Panc1 (cell line): Measurements from ENCODE around the gene HID1. TPM values are rescaled to one million over a fixed set of nuclear protein-coding genes. Genes with fewer than 3 reads are reported as not detected.

ENCODE experiments used
- ATAC-seq: fragments of 200-7000 bp; cut with Tn5 transposase; 2 replicates; pipeline ENCODE4 v1.9.1; 2020; ENCODE audit warnings: mild to moderate bottlenecking, moderate library complexity
- BruUV-seq: library from RNA; stranded (reverse); fragments of 400-500 nt; replicated peaks from 2 replicates; lab custom pipeline; 2021; lab: Mats Ljungman, UMichigan
- CTCF ChIA-PET: fragments of 300-600 bp; sonication (Branson Sonifier 250); formaldehyde crosslinking; loops from one replicate; lab custom pipeline; 2022; ENCODE audit warnings: antibody characterized with exemption; lab: Charles Lee
- POLR2A ChIA-PET: fragments of 300-600 bp; sonication (Branson Sonifier 250); formaldehyde crosslinking; loops from one replicate; lab custom pipeline; 2022; ENCODE audit warnings: antibody characterized with exemption; lab: Charles Lee
- DNase-seq: peaks from one replicate; pipeline ENCODE4 v3.0.0-alpha.2; 2010; ENCODE audit warnings: low read depth, low spot score
- H3K27ac ChIP-seq: 2 replicates; pipeline ENCODE4 v1.5.1; 2011; ENCODE audit warnings: mild to moderate bottlenecking, low read length, inconsistent platforms
- H3K27me3 ChIP-seq: fragments of 200-500 bp; sonication (Bioruptor generic); 2 replicates; pipeline ENCODE4 v1.6.0; 2014; ENCODE audit warnings: low read length, inconsistent platforms; ENCODE audit not compliant: control insufficient read depth, insufficient read depth
- H3K36me3 ChIP-seq: fragments of 200-500 bp; sonication (Bioruptor generic); 2 replicates; pipeline ENCODE4 v1.5.1; 2014; ENCODE audit warnings: inconsistent platforms, mild to moderate bottlenecking, low read length, moderate library complexity; ENCODE audit not compliant: control insufficient read depth, insufficient read depth
- H3K4me1 ChIP-seq: 2 replicates; pipeline ENCODE4 v1.5.1; 2011; ENCODE audit warnings: inconsistent platforms, mild to moderate bottlenecking, low read length, moderate library complexity; ENCODE audit not compliant: control insufficient read depth, insufficient read depth
- H3K4me3 ChIP-seq, 2 experiments: 2 replicates each; pipeline ENCODE4 v1.5.1; 2011 to 2012; ENCODE audit warnings: low read depth in 2 of 2, low read length in 2 of 2, mild to moderate bottlenecking in 2 of 2, inconsistent platforms in 1 of 2, moderate library complexity in 1 of 2
- H3K9me3 ChIP-seq: fragments of 200-500 bp; sonication (Bioruptor generic); 2 replicates; pipeline ENCODE4 v1.5.1; 2014; ENCODE audit warnings: low read depth, mild to moderate bottlenecking, inconsistent platforms, low read length, moderate library complexity; ENCODE audit not compliant: control insufficient read depth, insufficient read depth
- POLR2AphosphoS5 ChIP-seq: IDR thresholded peaks from 2 replicates; pipeline ENCODE4 v1.6.1; 2012; ENCODE audit warnings: mild to moderate bottlenecking, low read depth, low read length, moderate library complexity
- SIN3A ChIP-seq: IDR thresholded peaks from 2 replicates; pipeline ENCODE4 v1.6.1; 2012; ENCODE audit warnings: low read depth, mild to moderate bottlenecking, low read length, moderate library complexity, borderline replicate concordance; ENCODE audit not compliant: insufficient read depth
- TCF7L2 ChIP-seq: IDR thresholded peaks from 2 replicates; pipeline ENCODE4 v1.6.1; 2011; ENCODE audit warnings: mild to moderate bottlenecking, low read depth, low read length, inconsistent platforms
- in situ Hi-C: cut with HindIII; loops from 2 replicates; pipeline ENCODE4 v1.10.0; 2016; ENCODE audit warnings: low sequenced_read_pairs, low pct_unique_long_range_greater_than_20kb
- intact Hi-C: fragments of 100-400 bp; cut with micrococcal nuclease; formaldehyde crosslinking; loops from one replicate; pipeline ENCODE4 v1.10.0; 2022; ENCODE audit not compliant: unreplicated experiment
- total RNA-seq: library from RNA; stranded (reverse); gene quantifications from one replicate; pipeline ENCODE4 v1.2.1, GENCODE V29; 2021; ENCODE audit not compliant: unreplicated experiment
- TF ChIP-seq, protein P1 (sequence below), 2 experiments: IDR thresholded peaks; 2 replicates each; pipeline ENCODE4 v1.6.1; 2011 to 2012; ENCODE audit warnings: low read depth in 2 of 2, control low read depth in 1 of 2, low read length in 1 of 2, mild to moderate bottlenecking in 1 of 2, moderate library complexity in 1 of 2; ENCODE audit not compliant: insufficient read depth in 1 of 2
- TF ChIP-seq, protein P2 (sequence below): fragments of 450-650 bp; IDR thresholded peaks from 2 replicates; pipeline ENCODE4 v1.5.1; 2017; ENCODE audit warnings: mild to moderate bottlenecking

HID1 gene
- total RNA-seq, 1 experiment from 2014 or later: 10.9 TPM

DNA sequence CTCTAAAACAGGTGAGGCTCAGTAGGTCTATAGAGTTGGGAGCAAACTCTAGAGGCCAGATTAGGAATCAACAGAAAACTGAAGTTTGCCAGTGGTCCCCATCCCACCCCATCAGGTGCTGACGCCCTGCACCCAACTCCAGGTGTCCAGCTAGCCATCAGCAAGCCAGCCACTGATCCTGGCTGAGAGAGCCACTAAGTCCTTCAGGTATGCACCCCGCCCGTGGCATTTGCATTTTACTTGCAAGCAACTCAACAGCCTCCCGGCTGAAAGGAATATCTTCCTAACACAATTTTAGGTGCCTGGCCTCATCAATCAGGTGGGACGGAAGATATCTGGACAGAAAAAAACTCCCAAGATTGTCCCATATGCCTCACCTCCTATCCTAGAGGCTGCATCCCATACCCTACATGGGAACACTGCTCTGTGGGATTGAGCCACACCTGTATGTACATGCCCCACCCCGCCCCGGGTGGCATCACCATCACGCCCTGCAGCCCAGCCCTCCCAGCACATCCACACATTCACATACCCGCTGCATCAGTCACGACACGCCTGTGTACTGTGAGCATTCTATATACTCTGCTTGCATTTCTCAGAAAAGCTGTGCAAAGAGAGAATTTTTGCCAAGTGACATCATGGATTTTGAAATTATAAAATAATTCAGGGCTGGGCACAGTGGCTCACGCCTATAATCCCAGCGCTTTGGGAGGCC lies 28.6 kb downstream of the HID1 start:
- BruUV-seq: no TSS peak
- no peak for DNase-seq
- in situ Hi-C loops: no loop called here

DNA sequence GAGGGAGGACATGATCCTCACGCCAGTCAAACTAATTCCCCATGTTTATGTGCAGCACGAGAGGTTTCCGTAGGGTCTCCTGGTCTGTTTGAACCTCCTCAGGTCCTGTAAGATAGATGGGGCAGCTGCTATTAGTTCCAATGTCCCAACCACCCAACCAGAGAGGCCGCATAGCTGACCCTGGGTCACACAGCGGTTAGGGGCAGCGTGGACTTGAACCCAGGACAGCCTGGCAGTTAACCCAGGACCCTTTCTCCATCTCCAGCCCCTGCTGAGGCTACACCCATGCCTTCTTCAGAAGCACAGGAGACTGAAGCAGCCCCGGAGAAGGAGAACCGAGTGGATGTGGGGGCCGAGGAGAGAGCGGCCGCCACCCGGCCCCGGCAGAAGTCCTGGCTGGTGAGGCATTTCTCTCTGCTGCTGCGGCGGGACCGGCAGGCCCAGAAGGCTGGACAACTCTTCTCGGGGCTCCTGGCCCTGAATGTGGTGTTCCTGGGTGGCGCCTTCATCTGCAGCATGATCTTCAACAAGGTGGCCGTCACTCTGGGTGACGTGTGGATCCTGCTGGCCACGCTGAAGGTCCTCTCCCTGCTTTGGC lies 31.3 kb downstream of the HID1 start:
- BruUV-seq: no TSS peak
- intact Hi-C loops (no loop called here), in situ Hi-C loops (no loop called here)
- no peak overlapping the region for H3K4me3 ChIP-seq
- H3K9me3 ChIP-seq: no peaks in the 10 kb centered on the region
- TF ChIP-seq SIN3A (no peak), TCF7L2 (no peak), POLR2AphosphoS5 (no peak)
- TF ChIP-seq, protein P1, sequence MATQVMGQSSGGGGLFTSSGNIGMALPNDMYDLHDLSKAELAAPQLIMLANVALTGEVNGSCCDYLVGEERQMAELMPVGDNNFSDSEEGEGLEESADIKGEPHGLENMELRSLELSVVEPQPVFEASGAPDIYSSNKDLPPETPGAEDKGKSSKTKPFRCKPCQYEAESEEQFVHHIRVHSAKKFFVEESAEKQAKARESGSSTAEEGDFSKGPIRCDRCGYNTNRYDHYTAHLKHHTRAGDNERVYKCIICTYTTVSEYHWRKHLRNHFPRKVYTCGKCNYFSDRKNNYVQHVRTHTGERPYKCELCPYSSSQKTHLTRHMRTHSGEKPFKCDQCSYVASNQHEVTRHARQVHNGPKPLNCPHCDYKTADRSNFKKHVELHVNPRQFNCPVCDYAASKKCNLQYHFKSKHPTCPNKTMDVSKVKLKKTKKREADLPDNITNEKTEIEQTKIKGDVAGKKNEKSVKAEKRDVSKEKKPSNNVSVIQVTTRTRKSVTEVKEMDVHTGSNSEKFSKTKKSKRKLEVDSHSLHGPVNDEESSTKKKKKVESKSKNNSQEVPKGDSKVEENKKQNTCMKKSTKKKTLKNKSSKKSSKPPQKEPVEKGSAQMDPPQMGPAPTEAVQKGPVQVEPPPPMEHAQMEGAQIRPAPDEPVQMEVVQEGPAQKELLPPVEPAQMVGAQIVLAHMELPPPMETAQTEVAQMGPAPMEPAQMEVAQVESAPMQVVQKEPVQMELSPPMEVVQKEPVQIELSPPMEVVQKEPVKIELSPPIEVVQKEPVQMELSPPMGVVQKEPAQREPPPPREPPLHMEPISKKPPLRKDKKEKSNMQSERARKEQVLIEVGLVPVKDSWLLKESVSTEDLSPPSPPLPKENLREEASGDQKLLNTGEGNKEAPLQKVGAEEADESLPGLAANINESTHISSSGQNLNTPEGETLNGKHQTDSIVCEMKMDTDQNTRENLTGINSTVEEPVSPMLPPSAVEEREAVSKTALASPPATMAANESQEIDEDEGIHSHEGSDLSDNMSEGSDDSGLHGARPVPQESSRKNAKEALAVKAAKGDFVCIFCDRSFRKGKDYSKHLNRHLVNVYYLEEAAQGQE (IDR thresholded peaks at IDR 0.05; ENCODE audit: insufficient read depth in 1 of 2, low read depth in 2 of 2, low read length in 1 of 2): no peak
- TF ChIP-seq, protein P2, sequence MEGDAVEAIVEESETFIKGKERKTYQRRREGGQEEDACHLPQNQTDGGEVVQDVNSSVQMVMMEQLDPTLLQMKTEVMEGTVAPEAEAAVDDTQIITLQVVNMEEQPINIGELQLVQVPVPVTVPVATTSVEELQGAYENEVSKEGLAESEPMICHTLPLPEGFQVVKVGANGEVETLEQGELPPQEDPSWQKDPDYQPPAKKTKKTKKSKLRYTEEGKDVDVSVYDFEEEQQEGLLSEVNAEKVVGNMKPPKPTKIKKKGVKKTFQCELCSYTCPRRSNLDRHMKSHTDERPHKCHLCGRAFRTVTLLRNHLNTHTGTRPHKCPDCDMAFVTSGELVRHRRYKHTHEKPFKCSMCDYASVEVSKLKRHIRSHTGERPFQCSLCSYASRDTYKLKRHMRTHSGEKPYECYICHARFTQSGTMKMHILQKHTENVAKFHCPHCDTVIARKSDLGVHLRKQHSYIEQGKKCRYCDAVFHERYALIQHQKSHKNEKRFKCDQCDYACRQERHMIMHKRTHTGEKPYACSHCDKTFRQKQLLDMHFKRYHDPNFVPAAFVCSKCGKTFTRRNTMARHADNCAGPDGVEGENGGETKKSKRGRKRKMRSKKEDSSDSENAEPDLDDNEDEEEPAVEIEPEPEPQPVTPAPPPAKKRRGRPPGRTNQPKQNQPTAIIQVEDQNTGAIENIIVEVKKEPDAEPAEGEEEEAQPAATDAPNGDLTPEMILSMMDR: no peak
- ChIA-PET CTCF (no interaction called here), POLR2A (no interaction called here)
- H3K27me3 ChIP-seq: peaks cover 13% of the 10 kb centered on the region
- no peaks in the 10 kb centered on the region for H3K4me1 ChIP-seq
- H3K27ac ChIP-seq: no peak overlapping the region
- DNase-seq (no peak), ATAC-seq (no peak)
- no peaks in the 10 kb centered on the region for H3K36me3 ChIP-seq

More for the DNA sequence above, 28.6 kb downstream of the HID1 start:
- Histone ChIP-seq H3K27me3 (no peaks in the 10 kb centered on the region; the same call in 1 of the 2 replicates), H3K36me3 (no peaks in the 10 kb centered on the region), H3K4me3 (no peak overlapping the region), H3K4me1 (no peaks in the 10 kb centered on the region), H3K27ac (no peak overlapping the region), H3K9me3 (no peaks in the 10 kb centered on the region)
- intact Hi-C loops: no loop called here
- ATAC-seq: no peak
- ChIA-PET POLR2A (no interaction called here), CTCF (no interaction called here)
- TF ChIP-seq, protein P1 (IDR thresholded peaks at IDR 0.05; ENCODE audit: insufficient read depth in 1 of 2, low read depth in 2 of 2, low read length in 1 of 2): no peak
